Measurements from ENCODE around the gene DPF3.

DNA sequence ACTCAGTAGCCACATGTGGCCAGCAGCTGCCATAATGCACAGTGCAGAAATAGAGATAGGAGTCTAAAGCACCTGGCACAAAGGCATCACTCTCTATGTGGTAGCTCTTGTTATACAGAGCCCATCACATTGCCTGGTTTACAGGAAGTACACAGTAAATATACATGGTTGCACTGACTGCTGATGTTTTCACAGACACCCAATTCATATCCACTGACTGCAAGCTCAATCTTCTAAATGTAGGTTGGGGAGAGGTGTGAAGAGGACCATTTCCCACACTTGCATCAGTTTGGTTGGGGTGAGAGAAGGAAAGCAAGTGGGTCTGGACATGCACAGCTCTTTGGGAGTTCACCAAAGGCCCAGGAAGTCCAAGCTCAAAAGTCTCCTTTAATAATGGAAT is 172.8 kb downstream of the DPF3 start:
- TF ChIP-seq EZH2 (IDR thresholded peaks at IDR 0.05; ENCODE audit: insufficient read depth, poor library complexity, severe bottlenecking) (no peak), EZH2phosphoT487 (IDR thresholded peaks at IDR 0.05; ENCODE audit: insufficient read depth, low read depth) (no peak)

Measured in GM23248 (cell line).